ENCODE results near the gene RAD51D. TPM values are rescaled to one million over a fixed set of nuclear protein-coding genes. Genes with fewer than 3 reads are reported as not detected.

Gene RAD51D
- total and polyA plus RNA-seq, 8 donors: 4.3 to 9.4 (median 5.3) TPM

- intact Hi-C loops (cut with DNase I): loop anchor here in 1 of 3 donors (10.0 kb wide), 1 partner anchor 135 kb away; no protein-coding TSS in a partner anchor
- no peaks in the 10 kb centered on the region for H3K4me1 ChIP-seq
- no peak for FAIRE-seq
- peaks cover 0 to 27% (median 11%) of the 10 kb centered on the region in 3 donors for H3K36me3 ChIP-seq
- H3K4me3 ChIP-seq: no peak overlapping the region
- H3K9me3 ChIP-seq: no peaks in the 10 kb centered on the region
- H3K27ac ChIP-seq: no peak overlapping the region
- WGBS, 2 donors: 86 to 93% methylated on average over 5 of the region's 5 CpGs
- no peak for TF ChIP-seq CTCF (IDR thresholded peaks at IDR 0.05)
- H3K27me3 ChIP-seq: no peaks in the 10 kb centered on the region
- no peak for DNase-seq
- no peak for ATAC-seq
These were observed 10.3 kb upstream of the RAD51D start for GRCh38 chr17:35129973-35130351.

- 67 to 82% methylated on average over 11 of the region's 11 CpGs for WGBS, 2 donors
- intact Hi-C loops (cut with DNase I): loop anchor here in 1 of 3 donors (10.0 kb wide), 1 partner anchor 135 kb away; no protein-coding TSS in a partner anchor
- H3K9me3 ChIP-seq: no peaks in the 10 kb centered on the region
- DNase-seq (no peak), FAIRE-seq (no peak), ATAC-seq (no peak)
- no peaks in the 10 kb centered on the region for H3K4me1 ChIP-seq
- H3K27me3 ChIP-seq: no peaks in the 10 kb centered on the region
- no peak for TF ChIP-seq CTCF (IDR thresholded peaks at IDR 0.05)
- H3K4me3 ChIP-seq: no peak overlapping the region
- H3K36me3 ChIP-seq: peaks cover 0 to 21% (median 6%) of the 10 kb centered on the region in 3 donors
- no peak overlapping the region for H3K27ac ChIP-seq
These were observed 9.7 kb upstream of the RAD51D start for GRCh38 chr17:35129154-35129972.

DNA sequence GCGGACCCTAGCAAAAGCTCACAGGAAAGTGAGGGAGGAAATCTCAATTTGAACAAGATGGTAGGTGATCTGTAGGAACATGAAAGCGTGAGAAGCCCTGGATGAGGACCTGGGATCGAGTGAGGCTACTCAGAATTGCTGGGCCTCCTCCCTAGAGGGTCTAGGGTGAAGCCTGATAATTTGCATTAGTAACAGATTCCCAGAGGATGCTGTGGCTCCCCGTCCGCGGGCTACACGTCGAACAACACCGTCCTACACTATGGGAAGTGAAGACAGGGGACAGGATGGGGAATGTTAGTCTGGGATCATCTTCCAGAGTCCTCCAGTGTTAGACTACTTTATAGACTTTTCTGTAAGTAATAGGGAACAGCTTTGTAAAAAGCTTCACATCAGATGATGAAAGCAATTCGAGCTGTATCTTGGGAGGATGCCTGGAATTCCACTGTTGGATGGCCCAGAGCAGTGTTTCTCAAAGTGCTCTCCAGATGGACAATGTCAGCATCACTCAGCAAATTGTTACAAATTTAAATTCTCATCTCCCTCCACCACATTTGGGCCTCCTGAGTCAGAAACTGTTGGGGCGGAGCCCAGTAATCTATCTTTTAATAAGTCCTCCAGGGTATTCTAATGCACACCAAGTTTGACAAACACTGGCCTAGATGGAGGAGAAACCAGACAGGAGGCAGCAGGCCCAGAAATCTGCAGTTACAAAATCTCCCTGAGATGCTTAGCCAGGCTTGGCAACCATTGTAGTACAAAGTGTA lies 8.3 kb upstream of the RAD51D start:
- intact Hi-C loops (cut with DNase I): loop anchor here in 1 of 3 donors (10.0 kb wide), 1 partner anchor 133 kb away; no protein-coding TSS in a partner anchor
- FAIRE-seq: no peak
- 78 to 87% methylated on average over 11 of the region's 11 CpGs for WGBS, 2 donors

GRCh38 chr17:35121315-35121714 lies 1.7 kb upstream of the RAD51D start, which contains the start of gene FNDC8:
TSS of gene FNDC8 (plus strand) at chr17:35121615. CDS start at chr17:35121694, 79 bp downstream.
- 88 to 92% methylated on average over 3 of the region's 3 CpGs for WGBS, 2 donors
- Histone ChIP-seq H3K27me3 (no peaks in the 10 kb centered on the region), H3K36me3 (no peaks in the 10 kb centered on the region), H3K9me3 (no peaks in the 10 kb centered on the region), H3K4me1 (peaks cover 0 to 8% (median 0%) of the 10 kb centered on the region in 3 donors), H3K4me3 (no peak within 1 kb of the TSS), H3K27ac (no peak within 1 kb of the TSS)
- no peak for ATAC-seq
- no peak for DNase-seq
- intact Hi-C loops (cut with DNase I): loop anchor here in 1 of 3 donors (10.0 kb wide), 1 partner anchor 127 kb away; no protein-coding TSS in a partner anchor
- FAIRE-seq: no peak
- no peak for TF ChIP-seq CTCF (IDR thresholded peaks at IDR 0.05)

More for the DNA sequence above, 8.3 kb upstream of the RAD51D start:
- Histone ChIP-seq H3K9me3 (no peaks in the 10 kb centered on the region), H3K36me3 (peaks cover 0 to 7% (median 1%) of the 10 kb centered on the region in 3 donors), H3K27me3 (no peaks in the 10 kb centered on the region), H3K4me3 (no peak overlapping the region), H3K27ac (no peak overlapping the region), H3K4me1 (no peaks in the 10 kb centered on the region)
- ATAC-seq: peak in 2 of 4 donors; percentile 31 to 41
- DNase-seq: no peak
- TF ChIP-seq CTCF (IDR thresholded peaks at IDR 0.05): no peak

Data from pancreas (tissue), 10 donors.